HG03460 (cell line): ENCODE measurements around the gene CPA5.
"Not testable (repeated sequence)": the region's sequence is repeated elsewhere in the genome, so short reads cannot be mapped to it uniquely, and the experiment has no call there.

Experiments used
- ATAC-seq: cut with Tn5 transposase; IDR thresholded peaks from one replicate; pipeline ENCODE4 v1.9.1; 2021; ENCODE audit not compliant: unreplicated experiment

The CPA5 gene, protein sequence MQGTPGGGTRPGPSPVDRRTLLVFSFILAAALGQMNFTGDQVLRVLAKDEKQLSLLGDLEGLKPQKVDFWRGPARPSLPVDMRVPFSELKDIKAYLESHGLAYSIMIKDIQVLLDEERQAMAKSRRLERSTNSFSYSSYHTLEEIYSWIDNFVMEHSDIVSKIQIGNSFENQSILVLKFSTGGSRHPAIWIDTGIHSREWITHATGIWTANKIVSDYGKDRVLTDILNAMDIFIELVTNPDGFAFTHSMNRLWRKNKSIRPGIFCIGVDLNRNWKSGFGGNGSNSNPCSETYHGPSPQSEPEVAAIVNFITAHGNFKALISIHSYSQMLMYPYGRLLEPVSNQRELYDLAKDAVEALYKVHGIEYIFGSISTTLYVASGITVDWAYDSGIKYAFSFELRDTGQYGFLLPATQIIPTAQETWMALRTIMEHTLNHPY

DNA sequence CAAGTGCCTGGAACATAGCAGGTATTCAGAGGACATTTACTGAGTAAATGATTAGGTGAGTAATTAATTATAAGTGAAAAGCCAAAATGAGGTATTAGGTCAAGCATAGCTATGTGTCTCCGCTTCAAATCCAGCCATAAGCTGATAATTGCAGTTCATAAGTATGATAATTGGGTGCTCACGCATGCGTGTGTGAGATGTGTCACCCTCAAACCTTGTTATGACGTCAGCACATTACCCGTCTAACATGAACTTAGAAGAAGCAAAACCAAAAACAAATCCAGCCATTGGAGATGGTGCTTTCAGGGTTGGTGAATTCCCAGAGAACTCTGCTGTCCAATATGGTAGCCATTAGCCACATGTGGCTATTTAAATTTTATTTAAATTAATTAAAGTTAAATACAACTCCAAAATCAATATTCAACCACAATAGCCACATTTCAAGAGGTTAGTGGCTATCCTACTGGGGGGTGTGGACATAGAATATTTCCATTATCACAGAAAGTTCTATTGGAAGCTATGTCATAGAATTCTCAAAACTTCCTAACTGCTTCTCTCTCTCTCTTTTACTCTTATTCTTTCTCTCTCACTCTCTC, at the start of gene CPA5:
TSS of gene CPA5 (plus strand) at position 546 of the 596 bp plus-strand sequence. CDS start 1,670 bp downstream, outside the sequence.
- ATAC-seq = no peak

DNA sequence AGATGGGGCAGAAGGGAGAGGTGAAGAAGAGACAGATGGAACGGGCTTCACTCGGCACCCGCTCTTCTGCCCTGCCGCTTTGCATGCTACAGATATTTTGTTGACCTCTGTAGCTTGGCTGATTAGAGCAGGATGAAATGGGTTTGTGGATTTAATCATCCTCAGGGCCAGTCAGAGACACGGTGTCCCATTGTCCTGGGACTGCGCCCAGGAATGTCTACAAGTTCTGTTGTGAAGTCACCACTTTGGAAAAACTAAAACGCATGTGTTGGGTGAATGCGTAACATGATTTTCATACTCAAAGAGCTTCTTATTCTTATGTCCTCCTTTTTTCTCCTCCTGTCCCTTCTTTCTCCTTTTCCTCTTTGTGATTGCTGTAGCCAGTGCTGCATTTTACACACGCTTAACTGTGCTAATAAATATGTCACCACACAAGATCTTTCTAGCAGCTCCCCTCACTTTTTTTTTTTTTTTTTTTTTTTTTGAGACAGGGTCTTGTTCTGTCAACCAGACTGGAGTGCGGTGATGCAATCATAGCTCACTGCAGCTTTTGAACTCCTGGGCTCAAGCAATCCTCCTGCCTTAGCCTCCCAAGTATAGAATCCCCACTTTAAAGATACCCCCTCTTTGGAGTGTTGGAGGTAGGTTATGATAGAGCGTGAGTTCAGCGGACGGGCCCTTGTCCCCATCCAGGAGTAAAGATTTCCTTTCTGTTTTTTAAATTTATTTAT, 48.2 kb upstream of the CPA5 start:
- no peak for ATAC-seq

DNA sequence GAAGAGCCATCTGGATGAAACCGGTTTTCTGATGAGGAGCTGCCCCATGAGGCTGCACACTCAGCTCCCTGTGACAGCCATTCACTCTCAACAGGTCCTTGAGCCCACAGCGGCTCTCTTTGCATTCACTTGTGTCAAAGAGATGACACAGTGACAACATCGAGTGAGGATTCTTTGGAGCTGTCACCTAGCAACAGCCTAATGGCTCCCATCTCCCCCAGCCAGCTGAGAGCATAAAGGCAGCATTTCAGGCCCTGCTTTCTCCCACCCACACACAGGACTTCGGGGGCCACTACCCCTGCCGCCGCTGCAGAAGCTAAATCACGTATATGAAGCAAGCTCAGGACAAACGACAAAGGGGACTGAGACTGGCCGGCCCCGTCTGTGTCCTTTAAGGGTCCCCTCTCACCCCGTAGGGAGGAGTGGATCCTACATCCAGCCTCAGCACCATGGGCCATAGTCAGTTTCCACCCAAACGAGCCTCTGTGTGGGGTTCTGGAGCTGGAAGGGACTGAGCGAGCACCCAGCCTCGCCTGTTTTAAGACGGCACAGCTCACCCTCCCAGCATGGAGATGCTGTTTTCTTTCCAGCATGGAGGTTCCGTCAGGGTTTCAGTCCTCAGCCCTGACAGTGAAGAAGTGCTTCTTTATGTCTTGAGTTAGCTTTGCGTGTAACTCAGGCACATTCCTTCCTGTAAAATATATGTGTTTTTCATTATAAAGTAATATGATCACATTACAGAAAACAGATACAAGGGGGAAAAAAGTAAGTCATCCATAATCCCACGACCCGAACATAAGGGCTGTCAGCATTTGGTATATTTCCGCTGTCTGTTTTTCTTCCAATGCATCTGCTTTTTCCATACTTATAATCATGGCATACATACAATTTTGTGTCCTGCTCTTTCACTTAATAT, 46.7 kb upstream of the CPA5 start:
- no peak for ATAC-seq

DNA sequence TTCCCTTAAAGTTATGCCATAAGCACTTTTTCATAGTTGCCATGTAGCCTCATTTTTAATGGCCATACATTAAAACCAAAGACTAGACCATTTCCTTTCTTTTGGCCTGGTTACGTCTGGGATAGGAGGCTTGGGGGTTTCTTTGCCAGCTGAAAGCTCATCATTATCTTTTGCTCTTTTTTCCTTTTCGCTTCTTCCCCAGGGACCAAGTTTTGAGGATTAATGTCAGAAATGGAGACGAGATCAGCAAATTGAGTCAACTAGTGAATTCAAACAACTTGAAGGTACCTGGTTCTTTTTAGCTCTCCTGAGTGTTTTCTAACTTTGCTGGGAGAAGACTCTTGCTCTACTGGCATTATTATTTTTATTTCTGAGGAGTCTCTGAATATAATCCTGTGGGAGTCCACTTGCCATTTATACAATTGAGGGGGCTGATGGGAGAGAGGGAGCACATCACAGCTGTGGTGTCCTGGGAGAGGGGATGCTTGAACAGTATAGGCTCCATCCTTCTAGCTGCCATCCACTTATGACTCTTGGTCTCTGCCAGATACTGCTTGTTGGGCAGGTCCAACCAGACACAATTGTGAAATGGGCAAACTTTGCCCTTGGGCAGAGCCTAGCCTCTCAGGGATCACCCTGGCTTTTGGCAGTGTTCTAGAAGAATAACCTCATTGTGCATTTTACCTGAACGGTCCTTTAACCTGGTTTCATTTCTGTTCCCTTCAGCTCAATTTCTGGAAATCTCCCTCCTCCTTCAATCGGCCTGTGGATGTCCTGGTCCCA, 45.9 kb upstream of the CPA5 start:
- ATAC-seq = no peak

DNA sequence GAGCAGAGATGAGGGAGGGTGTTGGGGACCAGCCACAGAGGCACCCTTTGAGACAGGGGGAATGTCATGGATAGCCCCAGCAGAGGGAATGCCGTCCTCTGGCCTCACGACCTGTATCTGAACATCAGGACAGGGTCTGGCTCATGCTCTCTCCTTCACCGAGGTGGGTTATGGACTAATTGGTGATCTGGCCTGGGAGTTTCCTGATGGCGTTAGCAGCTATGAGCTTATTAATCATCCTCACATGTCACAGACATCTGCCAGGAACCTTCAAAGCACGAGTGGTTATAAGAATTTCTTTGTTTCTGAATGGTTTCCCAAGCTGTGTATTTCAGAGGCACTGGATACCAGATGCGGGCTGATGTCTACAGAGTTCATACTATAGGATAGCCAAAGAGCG, 44.8 kb upstream of the CPA5 start:
- ATAC-seq = no peak

DNA sequence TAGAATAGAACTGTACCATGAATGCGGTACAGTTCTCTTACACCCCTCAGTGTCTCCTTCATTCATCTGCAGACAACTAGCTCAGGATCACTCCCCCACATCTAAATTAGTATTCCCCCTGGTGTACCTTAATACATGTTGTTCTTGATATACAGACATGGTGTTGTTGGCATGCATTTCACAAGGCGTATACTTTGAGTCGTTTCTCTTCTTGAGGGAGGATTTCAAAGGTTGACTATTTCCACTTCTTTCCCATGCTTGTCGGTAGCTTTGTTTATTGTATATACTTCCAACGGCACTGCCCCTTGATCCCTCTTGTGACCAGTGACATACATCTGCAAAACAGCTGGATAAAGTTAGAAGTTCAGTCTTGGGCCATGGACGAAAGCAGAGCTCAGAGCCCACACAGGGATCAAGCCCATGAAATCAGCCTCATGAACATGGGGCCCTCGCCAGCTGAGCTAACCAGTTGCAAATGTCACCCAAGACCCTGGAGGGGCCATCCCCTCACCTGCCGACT, 43.1 kb upstream of the CPA5 start:
- no peak for ATAC-seq

DNA sequence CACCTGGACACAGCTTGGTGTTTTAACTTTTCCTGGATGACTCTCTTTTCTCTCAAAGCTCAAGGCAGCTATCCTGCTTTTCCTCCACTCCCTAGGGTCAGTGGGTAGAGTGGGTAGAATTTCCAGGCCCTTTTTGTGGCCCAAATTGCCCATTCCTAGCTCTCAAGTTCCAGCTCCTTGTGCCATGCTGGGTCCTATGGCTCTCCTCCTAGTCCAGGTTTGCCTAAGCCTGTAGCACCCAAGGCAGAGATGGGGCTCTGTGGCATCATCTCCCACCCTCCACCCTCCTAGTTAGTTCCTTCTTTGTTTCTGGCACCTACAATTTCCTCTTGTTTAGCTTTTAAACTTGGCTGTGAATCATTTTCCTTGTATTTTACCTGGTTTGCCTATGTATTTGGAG, 42.0 kb upstream of the CPA5 start:
- no peak for ATAC-seq

DNA sequence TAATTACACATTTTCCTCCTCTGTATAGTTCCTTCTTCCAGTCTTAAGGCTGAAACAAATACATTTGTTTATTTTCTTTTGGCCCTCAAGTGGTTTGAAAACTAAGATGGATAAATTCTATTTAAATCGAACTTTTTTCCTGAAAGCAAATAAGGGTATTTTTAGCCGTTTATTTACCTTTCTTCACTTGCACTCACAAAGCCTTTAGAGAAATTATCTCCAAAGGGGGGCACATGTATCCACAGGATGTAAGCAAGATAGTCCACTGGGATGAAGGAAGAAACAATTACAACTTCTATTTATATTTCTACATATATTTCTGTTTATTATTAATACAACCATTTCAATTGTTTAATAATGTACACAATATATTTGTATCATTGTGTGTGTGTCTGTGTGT, 41.5 kb upstream of the CPA5 start:
- no peak for ATAC-seq

DNA sequence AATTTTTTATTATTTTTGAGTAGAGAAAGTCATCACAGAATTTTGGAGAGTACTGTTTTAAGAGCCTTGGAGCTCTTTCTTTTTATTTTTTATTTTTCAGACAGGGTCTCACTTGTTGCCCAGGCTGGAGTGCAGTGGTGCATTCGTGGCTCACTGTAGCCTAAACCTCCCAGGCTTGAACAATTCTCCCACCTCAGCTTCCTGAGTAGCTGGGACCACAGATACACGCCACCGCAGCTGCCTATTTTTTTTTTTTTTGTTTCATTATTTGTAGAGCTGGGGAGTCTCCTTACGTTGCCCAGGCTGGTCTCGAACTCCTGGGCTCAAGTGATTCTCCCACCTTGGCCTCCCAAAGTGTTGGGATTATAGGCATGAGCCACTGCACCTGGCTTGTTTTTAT, 41.1 kb upstream of the CPA5 start:
- ATAC-seq = no peak

DNA sequence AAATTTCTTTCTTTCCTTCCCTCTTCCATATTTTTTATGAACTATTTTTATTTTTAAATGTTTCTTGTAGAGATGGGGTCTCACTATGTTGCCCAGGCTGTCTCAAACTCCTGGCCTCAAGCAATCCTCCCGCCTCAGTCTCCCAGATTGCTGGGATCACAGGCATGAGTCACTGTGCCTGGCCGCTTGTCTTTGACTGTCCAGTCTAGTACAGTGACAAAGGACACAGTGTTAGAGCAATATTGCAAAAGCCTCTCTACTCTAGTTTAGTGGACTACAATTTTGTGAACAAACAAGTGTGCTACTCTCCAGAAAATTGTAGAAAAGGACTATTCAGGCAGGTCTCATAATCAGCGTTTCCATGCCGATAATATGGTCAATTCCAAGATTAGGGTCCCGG, 40.6 kb upstream of the CPA5 start:
- ATAC-seq = no peak

DNA sequence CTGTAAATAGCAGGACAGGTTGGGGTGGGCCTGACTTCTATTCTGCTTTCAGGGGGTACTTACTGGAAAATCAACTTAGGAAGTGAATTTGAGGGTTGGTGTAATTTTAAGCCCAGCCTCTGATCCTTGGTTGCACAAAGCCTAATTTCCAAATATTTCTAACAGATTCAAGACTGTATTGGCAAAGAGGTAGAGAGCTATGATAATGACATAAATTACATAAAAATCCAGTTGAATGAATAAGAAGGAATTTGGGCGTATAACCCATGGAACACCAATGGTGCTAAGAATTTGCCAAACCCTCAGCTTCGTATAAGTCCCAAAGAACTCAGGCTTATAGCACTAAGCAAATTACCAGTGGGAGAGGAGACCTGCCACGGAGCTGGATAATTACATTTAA, 39.7 kb upstream of the CPA5 start:
- ATAC-seq = no peak

DNA sequence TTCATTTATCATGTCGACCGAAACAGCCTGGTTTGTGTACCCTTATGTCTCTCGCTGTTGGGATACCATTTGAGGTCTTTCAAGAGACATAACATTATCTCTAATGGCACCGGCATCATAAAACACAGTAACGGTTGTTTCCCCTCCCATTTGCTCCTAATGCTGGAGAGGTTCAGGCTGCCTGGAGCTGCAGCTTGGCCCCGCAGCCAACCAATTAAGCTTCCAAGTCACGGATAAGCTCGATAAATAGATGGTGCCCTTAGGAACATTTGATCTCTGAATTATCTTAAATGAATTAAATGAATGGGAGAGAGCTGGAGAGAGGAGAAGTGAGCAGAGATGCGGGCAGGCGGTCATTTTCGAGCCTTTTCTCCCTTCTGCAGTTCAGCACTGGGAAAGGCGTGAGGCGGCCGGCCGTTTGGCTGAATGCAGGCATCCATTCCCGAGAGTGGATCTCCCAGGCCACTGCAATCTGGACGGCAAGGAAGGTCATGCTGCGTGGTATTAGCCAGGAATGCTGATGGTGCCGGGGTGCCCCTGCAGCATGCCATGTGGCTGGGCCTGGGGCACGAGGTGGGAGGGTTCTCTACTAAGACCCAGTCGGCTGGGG, 39.1 kb upstream of the CPA5 start:
- no peak for ATAC-seq

DNA sequence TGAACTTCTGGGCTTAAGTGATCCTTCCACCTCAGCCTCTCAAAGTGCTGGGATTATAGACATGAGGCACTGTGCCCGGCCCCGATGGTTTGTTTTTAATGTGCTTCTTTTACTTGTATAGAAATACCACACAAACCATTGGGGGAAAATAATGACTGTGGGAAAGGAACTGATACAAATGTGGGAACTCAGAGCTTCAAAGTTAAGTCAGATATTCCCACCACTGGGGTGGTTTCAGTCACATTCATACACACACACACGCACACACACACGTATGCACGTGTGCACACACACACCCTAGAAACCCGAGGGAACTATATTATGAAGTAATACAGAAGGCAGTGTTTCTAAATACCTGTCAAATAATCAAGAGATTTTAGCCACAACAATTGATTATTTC, 34.6 kb upstream of the CPA5 start:
- ATAC-seq = no peak

DNA sequence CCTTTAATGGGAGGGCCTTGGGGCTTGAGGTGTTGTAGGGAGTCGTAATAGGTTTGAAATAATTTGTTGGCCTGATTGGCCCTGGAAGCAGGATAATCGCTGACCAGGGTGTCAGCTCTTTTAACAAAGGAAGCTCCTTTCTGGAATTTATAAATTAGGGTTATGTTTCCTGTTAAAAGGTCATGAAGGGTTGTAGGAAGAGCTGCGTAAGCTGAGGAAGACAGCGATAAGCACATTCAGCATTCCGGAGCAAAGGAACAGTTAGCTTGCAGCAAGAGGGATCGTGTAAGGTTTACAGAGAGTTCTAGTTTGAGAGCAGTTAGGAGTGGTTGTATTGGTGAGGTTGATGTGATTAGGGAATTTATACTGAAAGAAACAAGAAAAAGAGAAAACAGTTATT, 30.3 kb upstream of the CPA5 start:
- no peak for ATAC-seq

DNA sequence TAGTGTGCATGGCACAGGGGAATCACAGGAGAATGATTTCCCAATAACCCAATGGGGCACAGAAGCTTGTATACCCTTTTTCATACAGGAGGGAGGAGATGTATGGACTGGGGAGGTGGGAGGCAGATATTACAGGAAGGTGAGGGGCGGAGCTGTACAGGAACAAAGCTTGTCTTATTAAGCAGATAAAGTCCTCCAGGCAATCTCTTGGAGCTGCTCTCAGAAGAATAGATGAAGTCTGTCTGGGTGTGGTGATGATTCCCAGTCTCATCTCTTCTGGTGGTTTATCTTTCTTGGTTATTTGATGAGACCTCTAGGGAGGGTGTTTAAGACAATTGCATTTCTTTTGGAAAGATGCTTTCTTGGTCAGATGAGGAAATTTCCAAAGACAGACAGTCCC, 25.1 kb upstream of the CPA5 start:
- ATAC-seq = no peak

DNA sequence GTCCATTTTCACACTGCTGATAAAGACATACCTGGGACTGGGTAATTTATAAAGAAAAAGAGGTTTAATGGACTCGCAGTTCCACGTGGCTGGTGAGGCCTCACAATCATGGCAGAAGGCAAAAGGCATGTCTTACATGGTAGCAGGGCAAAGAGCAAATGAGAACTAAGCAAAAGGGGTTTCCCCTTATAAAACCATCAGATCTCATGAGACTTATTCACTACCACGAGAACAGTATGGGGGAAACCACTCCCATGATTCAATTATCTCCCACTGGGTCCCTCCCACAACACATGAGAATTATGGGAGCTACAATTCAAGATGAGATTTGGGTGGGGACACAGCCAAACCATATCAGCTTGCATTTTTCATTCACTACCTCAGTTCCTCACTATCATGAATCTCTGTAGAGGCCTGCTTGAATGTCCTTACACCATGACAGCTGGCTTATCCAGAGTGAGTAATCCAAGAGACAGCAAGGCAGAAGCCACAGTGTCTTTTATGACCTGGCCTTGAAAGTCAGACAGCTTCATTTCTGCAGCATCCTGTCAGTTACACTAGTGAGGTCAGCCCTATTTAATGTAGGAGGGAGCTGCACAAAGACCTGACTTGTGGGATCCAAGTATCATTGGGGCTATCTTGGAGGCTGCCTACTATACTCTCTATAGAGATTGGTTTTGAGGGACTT, 22.9 kb upstream of the CPA5 start:
- ATAC-seq = not testable (repeated sequence)

DNA sequence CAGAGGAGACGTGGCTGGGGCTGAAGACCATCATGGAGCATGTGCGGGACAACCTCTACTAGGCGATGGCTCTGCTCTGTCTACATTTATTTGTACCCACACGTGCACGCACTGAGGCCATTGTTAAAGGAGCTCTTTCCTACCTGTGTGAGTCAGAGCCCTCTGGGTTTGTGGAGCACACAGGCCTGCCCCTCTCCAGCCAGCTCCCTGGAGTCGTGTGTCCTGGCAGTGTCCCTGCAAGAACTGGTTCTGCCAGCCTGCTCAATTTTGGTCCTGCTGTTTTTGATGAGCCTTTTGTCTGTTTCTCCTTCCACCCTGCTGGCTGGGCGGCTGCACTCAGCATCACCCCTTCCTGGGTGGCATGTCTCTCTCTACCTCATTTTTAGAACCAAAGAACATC, 22.0 kb upstream of the CPA5 start:
- ATAC-seq = no peak

DNA sequence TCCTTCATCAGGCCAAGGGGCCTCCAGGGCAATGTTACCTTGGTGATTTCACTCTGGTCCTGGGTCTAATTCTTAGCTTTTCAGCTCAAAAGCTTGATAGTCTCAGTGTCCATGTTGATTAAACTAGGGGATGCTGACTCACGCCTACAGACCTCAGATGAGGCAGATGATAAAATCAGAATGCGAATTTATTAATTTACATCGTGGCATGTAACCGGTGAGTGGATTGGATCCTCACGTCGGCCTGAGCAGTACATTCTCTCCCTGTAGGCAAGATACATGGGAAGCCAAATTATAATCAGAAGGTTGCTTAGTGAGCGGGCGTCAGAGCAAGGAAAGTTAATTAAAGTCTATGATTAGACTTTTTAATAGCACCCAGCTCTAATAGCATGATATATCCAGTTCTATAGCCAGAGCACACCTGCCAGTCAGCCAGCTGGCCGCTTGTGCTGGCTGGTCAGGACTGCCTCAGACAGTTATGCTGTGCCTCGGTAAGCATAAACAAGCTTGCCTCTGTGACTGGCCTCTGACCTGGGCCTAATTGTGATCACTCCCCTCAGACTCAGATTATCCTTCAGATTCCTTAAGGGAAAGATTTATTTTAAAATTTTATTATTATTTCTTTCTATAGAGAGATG, 20.2 kb upstream of the CPA5 start:
- ATAC-seq = no peak

DNA sequence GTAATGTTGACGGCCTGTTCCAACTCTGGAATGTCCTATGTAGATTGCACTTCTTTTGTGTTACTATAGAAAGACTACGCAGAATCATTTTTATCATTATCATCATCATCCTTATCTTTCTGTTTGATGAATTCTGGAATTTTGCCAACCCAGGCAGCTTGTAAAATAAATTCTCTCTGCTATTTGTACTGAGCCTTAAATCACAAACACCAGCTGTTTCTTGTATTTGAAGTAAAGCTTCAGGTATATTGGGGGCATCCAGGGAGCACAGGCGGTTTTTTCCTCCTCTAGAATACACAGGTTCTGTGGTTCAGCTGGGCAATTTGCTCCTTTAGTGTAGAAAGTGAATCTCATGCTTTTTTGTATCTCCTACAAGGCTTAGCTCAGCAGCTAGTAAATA, 14.9 kb upstream of the CPA5 start:
- ATAC-seq = no peak
